GM19395 (cell line): ENCODE measurements around the gene TCHHL1.

Experiments
- ATAC-seq: cut with Tn5 transposase; IDR thresholded peaks from one replicate; pipeline ENCODE4 v1.9.1; 2021; ENCODE audit warnings: mild to moderate bottlenecking, moderate library complexity; ENCODE audit not compliant: unreplicated experiment

TCHHL1 gene

DNA sequence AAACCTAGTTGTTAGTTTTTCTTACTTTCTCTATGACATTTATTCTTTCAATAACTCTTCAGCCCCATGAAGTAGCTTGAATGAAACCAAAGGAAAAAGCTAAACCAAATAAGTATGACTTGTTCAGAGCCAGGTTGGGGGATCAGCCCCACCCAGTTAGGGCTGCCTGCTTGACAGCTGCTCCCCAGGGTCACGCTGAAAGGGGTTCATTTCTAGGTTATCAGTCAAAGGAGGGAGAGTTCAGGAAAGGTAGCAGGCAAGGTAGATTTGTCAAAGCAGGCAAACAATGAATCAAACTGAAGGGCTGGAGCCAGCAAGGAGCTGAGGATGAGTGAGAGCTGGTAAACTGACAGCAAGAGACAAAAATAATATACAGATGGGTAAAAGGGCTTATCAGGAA is 49.0 kb downstream of the TCHHL1 start:
- ATAC-seq: no peak

DNA sequence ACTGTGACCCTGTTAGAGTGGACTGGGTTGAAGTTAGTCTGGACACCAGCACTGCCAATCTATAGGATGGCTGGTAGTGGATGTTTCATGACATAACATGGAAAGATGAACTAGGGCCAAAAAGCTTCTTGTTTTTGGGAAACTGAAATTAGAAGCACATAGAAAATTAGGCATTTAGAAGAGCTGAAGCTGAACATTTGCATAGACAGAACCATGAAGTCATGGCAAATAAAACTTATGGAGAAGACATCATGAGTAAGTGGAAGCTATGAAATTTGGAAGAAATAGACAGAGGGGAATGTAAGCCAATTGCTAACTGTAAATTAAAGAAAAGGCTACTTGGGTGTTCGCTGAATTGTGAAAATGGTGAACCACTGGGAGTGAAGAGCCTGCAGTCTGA is 49.4 kb downstream of the TCHHL1 start:
- ATAC-seq: no peak

DNA sequence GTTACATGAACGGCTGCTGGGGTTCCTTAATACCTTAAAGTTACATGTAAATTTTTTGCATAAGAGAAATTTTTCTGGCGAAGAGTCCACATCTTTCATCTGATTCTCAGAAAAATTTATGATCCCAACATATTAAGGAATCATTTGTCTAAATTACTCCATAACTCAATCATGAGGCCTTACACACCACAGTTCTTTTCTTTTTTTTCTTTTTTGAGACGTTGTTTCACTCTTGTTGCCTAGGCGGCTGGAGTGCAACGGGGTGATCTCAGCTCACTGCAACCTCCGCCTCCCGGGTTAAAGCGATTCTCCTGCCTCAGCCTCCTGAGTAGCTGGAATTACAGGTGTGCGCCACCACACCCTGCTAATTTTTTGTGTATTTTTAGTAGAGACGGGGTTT is 50.0 kb downstream of the TCHHL1 start:
- no peak for ATAC-seq

GRCh38 chr1:152036267-152037216 is 52.3 kb downstream of the TCHHL1 start, which contains the start of gene S100A11:
TSS of gene S100A11 (minus strand) at chr1:152037004. CDS start at chr1:152036915, 89 bp downstream.
- peak; percentile 51 for ATAC-seq

GRCh38 chr1:152035539-152036266 is 53.2 kb downstream of the TCHHL1 start:
- ATAC-seq: no peak

DNA sequence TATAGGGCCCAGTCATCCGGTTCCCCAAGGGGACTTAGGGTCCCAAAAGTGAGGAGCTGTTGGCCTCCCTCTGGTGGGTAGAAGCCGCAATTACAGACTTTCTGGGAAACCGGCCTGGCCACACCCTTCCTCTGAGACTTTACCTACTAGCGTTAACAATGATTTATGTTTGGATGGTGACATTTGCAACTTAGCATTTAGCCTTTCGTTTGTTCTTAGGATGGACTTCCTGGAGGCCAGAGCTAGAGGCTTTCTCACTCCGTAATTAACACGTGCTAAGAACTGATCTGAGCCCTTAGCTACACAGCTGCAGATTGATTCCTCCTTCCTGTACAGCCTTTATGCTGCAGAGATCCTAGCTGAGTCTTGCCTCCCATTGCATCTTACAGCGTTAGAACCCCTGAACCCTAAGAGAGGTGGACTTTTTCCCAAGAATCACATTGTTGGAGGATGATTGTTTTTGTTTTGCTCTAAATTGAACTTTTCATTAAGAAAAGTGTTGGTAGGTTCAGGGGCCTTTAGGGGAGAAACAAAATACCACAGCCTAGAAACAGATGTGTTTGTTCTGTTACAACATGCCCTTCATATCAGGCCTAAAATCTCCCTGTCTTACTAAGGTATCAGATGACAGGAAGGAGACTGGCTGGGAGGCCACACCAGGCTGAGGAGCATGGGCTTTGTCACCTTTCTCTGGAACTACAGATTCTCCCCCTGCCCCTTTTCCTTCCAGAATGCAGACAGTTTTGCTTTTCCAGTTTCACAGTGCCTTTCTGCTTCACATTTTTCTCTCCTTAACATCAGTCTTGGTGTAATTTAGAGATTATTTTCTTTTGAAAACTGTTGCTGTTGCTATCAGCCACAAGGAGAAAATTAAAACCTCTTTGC is 54.0 kb downstream of the TCHHL1 start:
- peak; percentile 58 for ATAC-seq

- ATAC-seq: peak; percentile 6
These were observed 54.6 kb downstream of the TCHHL1 start for GRCh38 chr1:152034324-152034653.
